GM23338 (cell line): ENCODE measurements around the gene MRPS22.

Experiments used
- EZH2phosphoT487 ChIP-seq: fragments of 200-600 bp; sonication (generic); IDR thresholded peaks from one replicate; pipeline ENCODE4 v1.8.1; 2018; ENCODE audit warnings: antibody characterized with exemption; ENCODE audit not compliant: unreplicated experiment
- POLR2AphosphoS5 ChIP-seq: IDR thresholded peaks from 2 replicates; pipeline ENCODE4 v1.6.1; 2016; ENCODE audit warnings: antibody characterized with exemption, low read depth
- TF ChIP-seq, protein P1 (sequence below), 2 experiments: fragments of 200-600 bp in 1 of 2; sonication (generic) in 1 of 2; conservative IDR thresholded peaks; 2 replicates each; pipeline versions ENCODE4 v1.5.1 to v1.6.1; 2016 to 2017; ENCODE audit warnings: antibody characterized with exemption in 2 of 2, low read depth in 2 of 2, mild to moderate bottlenecking in 2 of 2, moderate library complexity in 1 of 2
- TF ChIP-seq, protein P2 (sequence below): IDR thresholded peaks from 2 replicates; pipeline ENCODE4 v1.6.1; 2016; ENCODE audit warnings: antibody characterized with exemption

DNA sequence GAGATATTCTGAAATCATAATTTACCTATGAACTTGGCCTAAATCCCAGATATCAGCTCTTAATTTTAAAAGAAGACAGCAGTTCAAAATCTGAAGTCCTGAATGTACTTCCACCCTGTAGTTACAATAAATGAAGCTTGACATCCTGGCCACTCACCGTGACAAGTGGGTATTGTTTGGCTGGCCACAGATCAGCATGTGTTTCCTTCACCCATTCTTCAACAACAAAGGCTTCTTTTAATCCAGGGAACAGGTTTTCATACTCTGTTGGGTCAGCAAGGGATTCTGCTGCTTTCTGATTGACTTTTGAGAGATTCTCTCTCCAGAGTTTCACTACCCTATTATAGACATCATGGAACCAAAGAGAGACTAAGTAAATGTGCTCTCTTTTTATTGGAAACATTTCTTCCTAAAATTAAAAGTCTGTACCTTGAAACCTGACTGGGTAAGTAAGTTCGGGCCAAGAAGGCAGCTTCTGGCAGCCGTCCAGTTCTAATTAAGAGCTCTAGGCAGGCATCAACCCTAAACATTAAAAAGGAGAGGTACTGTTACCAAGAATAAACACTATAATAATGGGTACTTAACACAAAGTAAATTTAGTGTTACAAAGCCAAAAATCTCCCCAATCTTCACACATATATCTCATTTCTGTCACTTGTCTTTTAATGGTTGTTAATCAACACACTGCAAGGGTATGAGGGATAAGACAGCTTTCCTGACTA lies 15.2 kb downstream of the MRPS22 start:
- no peak for TF ChIP-seq EZH2phosphoT487
- no peak for TF ChIP-seq POLR2AphosphoS5
- TF ChIP-seq, protein P1, sequence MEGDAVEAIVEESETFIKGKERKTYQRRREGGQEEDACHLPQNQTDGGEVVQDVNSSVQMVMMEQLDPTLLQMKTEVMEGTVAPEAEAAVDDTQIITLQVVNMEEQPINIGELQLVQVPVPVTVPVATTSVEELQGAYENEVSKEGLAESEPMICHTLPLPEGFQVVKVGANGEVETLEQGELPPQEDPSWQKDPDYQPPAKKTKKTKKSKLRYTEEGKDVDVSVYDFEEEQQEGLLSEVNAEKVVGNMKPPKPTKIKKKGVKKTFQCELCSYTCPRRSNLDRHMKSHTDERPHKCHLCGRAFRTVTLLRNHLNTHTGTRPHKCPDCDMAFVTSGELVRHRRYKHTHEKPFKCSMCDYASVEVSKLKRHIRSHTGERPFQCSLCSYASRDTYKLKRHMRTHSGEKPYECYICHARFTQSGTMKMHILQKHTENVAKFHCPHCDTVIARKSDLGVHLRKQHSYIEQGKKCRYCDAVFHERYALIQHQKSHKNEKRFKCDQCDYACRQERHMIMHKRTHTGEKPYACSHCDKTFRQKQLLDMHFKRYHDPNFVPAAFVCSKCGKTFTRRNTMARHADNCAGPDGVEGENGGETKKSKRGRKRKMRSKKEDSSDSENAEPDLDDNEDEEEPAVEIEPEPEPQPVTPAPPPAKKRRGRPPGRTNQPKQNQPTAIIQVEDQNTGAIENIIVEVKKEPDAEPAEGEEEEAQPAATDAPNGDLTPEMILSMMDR (conservative IDR thresholded peaks at IDR 0.05; ENCODE audit: low read depth in 2 of 2), result no peak
- TF ChIP-seq, protein P2, sequence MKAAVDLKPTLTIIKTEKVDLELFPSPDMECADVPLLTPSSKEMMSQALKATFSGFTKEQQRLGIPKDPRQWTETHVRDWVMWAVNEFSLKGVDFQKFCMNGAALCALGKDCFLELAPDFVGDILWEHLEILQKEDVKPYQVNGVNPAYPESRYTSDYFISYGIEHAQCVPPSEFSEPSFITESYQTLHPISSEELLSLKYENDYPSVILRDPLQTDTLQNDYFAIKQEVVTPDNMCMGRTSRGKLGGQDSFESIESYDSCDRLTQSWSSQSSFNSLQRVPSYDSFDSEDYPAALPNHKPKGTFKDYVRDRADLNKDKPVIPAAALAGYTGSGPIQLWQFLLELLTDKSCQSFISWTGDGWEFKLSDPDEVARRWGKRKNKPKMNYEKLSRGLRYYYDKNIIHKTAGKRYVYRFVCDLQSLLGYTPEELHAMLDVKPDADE, result no peak
